Measurements from ENCODE around the gene PRKCB.

GRCh38 chr16:23931199-23931598, 95.4 kb downstream of the PRKCB start:
- TF ChIP-seq, protein P1, sequence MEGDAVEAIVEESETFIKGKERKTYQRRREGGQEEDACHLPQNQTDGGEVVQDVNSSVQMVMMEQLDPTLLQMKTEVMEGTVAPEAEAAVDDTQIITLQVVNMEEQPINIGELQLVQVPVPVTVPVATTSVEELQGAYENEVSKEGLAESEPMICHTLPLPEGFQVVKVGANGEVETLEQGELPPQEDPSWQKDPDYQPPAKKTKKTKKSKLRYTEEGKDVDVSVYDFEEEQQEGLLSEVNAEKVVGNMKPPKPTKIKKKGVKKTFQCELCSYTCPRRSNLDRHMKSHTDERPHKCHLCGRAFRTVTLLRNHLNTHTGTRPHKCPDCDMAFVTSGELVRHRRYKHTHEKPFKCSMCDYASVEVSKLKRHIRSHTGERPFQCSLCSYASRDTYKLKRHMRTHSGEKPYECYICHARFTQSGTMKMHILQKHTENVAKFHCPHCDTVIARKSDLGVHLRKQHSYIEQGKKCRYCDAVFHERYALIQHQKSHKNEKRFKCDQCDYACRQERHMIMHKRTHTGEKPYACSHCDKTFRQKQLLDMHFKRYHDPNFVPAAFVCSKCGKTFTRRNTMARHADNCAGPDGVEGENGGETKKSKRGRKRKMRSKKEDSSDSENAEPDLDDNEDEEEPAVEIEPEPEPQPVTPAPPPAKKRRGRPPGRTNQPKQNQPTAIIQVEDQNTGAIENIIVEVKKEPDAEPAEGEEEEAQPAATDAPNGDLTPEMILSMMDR (IDR thresholded peaks at IDR 0.05): no peak
- TF ChIP-seq POLR2A (IDR thresholded peaks at IDR 0.05) (no peak), EP300 (IDR thresholded peaks at IDR 0.05) (no peak)

All from gastroesophageal sphincter (tissue), 3 donors.